Thoracic aorta (tissue), 2 donors: ENCODE results near the gene DPYD. TPM values are rescaled to one million over a fixed set of nuclear protein-coding genes. Genes with fewer than 3 reads are reported as not detected.

Source experiments
- ATAC-seq: fragments of 150-250 bp; one replicate; pipeline ENCODE4 v1.8.0; 2017; ENCODE audit warnings: low read depth; ENCODE audit not compliant: insufficient number of reproducible peaks, low FRiP score
- DNase-seq: peaks from one replicate; pipeline ENCODE4 v3.0.0-alpha.2; 2020; ENCODE audit warnings: low spot score
- H3K27ac ChIP-seq, 2 donors: fragments of 200-600 bp; sonication (generic); 1 replicate in 1 of 2; 2 replicates in 1 of 2; pipeline ENCODE4 v1.5.1; 2016; ENCODE audit warnings: mild to moderate bottlenecking in 2 of 2, moderate library complexity in 2 of 2
- H3K27me3 ChIP-seq: fragments of 200-600 bp; sonication (generic); replicated peaks from 2 replicates; pipeline ENCODE4 v1.6.0; 2016; ENCODE audit warnings: mild to moderate bottlenecking; ENCODE audit not compliant: insufficient read depth
- H3K36me3 ChIP-seq: fragments of 200-600 bp; sonication (generic); one replicate; pipeline ENCODE4 v1.5.1; 2016
- H3K4me1 ChIP-seq, 2 donors: fragments of 200-600 bp; sonication (generic); 1 replicate in 1 of 2; 2 replicates in 1 of 2; pipeline versions ENCODE4 v1.5.1 to v1.6.0; 2016; ENCODE audit warnings: low read depth in 2 of 2, mild to moderate bottlenecking in 1 of 2; ENCODE audit not compliant: control insufficient read depth in 1 of 2
- H3K4me3 ChIP-seq: fragments of 200-600 bp; sonication (generic); 2 replicates; pipeline ENCODE4 v1.5.1; 2016; ENCODE audit warnings: mild to moderate bottlenecking
- H3K9me3 ChIP-seq: fragments of 200-600 bp; sonication (generic); 2 replicates; pipeline ENCODE4 v1.5.1; 2016
- CTCF ChIP-seq: fragments of 200-600 bp; sonication (generic); IDR thresholded peaks from one replicate; pipeline ENCODE4 v1.5.1; 2019; ENCODE audit warnings: antibody characterized with exemption
- total RNA-seq, 2 donors: library from RNA; depleted of rRNA; stranded (reverse); fragments of >200 nt; gene quantifications; one replicate each; pipeline versions ENCODE4 v1.1.0 to v1.2.3, GENCODE V29; 2016

Gene DPYD
- total RNA-seq, 2 donors from 2014 or later = 29.1 to 44.2 TPM

GRCh38 chr1:97101509-97101908, 819.3 kb downstream of the DPYD start:
- DNase-seq = no peak
- ATAC-seq = no peak
- no peak overlapping the region for H3K4me3 ChIP-seq
- no peaks in the 10 kb centered on the region for H3K36me3 ChIP-seq
- H3K9me3 ChIP-seq = no peaks in the 10 kb centered on the region
- no peak overlapping the region for H3K27ac ChIP-seq
- TF ChIP-seq CTCF = no peak
- H3K4me1 ChIP-seq = no peaks in the 10 kb centered on the region
- no peaks in the 10 kb centered on the region for H3K27me3 ChIP-seq

- no peak for ATAC-seq
- Histone ChIP-seq H3K27me3 (no peaks in the 10 kb centered on the region), H3K9me3 (no peaks in the 10 kb centered on the region), H3K4me3 (no peak overlapping the region), H3K36me3 (no peaks in the 10 kb centered on the region), H3K4me1 (no peaks in the 10 kb centered on the region), H3K27ac (no peak overlapping the region)
- no peak for TF ChIP-seq CTCF
- DNase-seq = no peak
Observed at GRCh38 chr1:97097404-97097925, 823.4 kb downstream of the DPYD start.

- no peak for DNase-seq
- no peak for ATAC-seq
- Histone ChIP-seq H3K9me3 (no peaks in the 10 kb centered on the region), H3K27me3 (no peaks in the 10 kb centered on the region), H3K36me3 (no peaks in the 10 kb centered on the region), H3K4me3 (no peak overlapping the region), H3K4me1 (no peaks in the 10 kb centered on the region), H3K27ac (no peak overlapping the region)
- TF ChIP-seq CTCF = no peak
Observed at GRCh38 chr1:97095764-97096163, 825.1 kb downstream of the DPYD start.

GRCh38 chr1:97094247-97094972, 826.4 kb downstream of the DPYD start:
- H3K27me3 ChIP-seq = no peaks in the 10 kb centered on the region
- ATAC-seq (no peak), DNase-seq (no peak)
- no peaks in the 10 kb centered on the region for H3K4me1 ChIP-seq
- TF ChIP-seq CTCF = no peak
- H3K27ac ChIP-seq = no peak overlapping the region
- H3K36me3 ChIP-seq = no peaks in the 10 kb centered on the region
- no peaks in the 10 kb centered on the region for H3K9me3 ChIP-seq
- H3K4me3 ChIP-seq = no peak overlapping the region

GRCh38 chr1:97093741-97094140, 827.1 kb downstream of the DPYD start:
- Histone ChIP-seq H3K4me1 (no peaks in the 10 kb centered on the region), H3K27me3 (no peaks in the 10 kb centered on the region), H3K9me3 (no peaks in the 10 kb centered on the region), H3K27ac (no peak overlapping the region), H3K4me3 (no peak overlapping the region), H3K36me3 (no peaks in the 10 kb centered on the region)
- ATAC-seq = no peak
- no peak for DNase-seq
- TF ChIP-seq CTCF = no peak
